Liver (tissue), 3 donors: ENCODE results near the gene TBC1D5.

ENCODE experiments used
- HNF4A ChIP-seq, 2 donors: conservative IDR thresholded peaks; 2 replicates each; pipeline ENCODE4 v1.6.1; 2016; ENCODE audit warnings: antibody characterized with exemption in 2 of 2, mild to moderate bottlenecking in 2 of 2
- SP1 ChIP-seq: IDR thresholded peaks from 2 replicates; pipeline ENCODE4 v1.6.1; 2018; ENCODE audit warnings: antibody characterized with exemption, mild to moderate bottlenecking
- TF ChIP-seq, protein P1 (sequence below): fragments of 150-350 bp; IDR thresholded peaks from 2 replicates; pipeline ENCODE4 v1.5.1; 2017; ENCODE audit warnings: improper control_type of control experiment, low read depth, low read length; ENCODE audit not compliant: missing input control
- TF ChIP-seq, protein P2 (sequence below): IDR thresholded peaks from 2 replicates; pipeline ENCODE4 v1.6.1; 2016; ENCODE audit warnings: antibody characterized with exemption
- donor health status: healthy.
- donor health status: healthy.

DNA sequence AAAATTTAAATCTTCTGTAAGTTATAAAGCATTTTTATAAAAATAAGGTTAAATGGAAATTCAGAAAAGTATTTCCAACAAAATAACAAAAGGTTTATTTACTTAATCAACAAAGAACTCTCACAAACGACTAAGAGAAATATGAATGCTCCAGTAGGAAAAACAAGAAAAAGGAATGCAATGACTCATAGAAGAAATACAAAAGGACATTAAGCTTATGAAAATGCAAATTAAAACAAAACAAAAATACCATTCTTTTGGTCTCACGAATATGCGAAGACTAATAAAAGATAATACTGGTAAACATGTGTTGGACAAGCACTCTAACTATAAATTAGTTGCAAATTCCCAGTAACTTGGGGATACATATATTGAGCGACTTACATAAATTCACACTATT, 17.5 kb upstream of the TBC1D5 start:
- TF ChIP-seq SP1 (no peak), HNF4A (conservative IDR thresholded peaks at IDR 0.05) (no peak)
- TF ChIP-seq, protein P1, sequence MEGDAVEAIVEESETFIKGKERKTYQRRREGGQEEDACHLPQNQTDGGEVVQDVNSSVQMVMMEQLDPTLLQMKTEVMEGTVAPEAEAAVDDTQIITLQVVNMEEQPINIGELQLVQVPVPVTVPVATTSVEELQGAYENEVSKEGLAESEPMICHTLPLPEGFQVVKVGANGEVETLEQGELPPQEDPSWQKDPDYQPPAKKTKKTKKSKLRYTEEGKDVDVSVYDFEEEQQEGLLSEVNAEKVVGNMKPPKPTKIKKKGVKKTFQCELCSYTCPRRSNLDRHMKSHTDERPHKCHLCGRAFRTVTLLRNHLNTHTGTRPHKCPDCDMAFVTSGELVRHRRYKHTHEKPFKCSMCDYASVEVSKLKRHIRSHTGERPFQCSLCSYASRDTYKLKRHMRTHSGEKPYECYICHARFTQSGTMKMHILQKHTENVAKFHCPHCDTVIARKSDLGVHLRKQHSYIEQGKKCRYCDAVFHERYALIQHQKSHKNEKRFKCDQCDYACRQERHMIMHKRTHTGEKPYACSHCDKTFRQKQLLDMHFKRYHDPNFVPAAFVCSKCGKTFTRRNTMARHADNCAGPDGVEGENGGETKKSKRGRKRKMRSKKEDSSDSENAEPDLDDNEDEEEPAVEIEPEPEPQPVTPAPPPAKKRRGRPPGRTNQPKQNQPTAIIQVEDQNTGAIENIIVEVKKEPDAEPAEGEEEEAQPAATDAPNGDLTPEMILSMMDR = no peak
- TF ChIP-seq, protein P2, sequence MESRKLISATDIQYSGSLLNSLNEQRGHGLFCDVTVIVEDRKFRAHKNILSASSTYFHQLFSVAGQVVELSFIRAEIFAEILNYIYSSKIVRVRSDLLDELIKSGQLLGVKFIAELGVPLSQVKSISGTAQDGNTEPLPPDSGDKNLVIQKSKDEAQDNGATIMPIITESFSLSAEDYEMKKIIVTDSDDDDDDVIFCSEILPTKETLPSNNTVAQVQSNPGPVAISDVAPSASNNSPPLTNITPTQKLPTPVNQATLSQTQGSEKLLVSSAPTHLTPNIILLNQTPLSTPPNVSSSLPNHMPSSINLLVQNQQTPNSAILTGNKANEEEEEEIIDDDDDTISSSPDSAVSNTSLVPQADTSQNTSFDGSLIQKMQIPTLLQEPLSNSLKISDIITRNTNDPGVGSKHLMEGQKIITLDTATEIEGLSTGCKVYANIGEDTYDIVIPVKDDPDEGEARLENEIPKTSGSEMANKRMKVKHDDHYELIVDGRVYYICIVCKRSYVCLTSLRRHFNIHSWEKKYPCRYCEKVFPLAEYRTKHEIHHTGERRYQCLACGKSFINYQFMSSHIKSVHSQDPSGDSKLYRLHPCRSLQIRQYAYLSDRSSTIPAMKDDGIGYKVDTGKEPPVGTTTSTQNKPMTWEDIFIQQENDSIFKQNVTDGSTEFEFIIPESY = no peak
